ENCODE data around the gene CABP7. TPM values are rescaled to one million over a fixed set of nuclear protein-coding genes. Genes with fewer than 3 reads are reported as not detected.

The CABP7 gene
- total RNA-seq, 1 experiment from 2014 or later, result 0.06 TPM

Other genes with a start within 250 kb of the CABP7 start
- gene NEFH, start 239.8 kb upstream of the CABP7 start, total RNA-seq (2014; rRNA removed; shearing (Covaris generic)), result not detected in 2 replicates
- 39.2 and 41.4 TPM in 2 replicates for gene THOC5, start 166.2 kb upstream of the CABP7 start, total RNA-seq (2014; rRNA removed; shearing (Covaris generic))
- 26.7 and 30.4 TPM in 2 replicates for gene NIPSNAP1, start 138.9 kb upstream of the CABP7 start, total RNA-seq (2014; rRNA removed; shearing (Covaris generic))
- gene NF2, start 116.4 kb upstream of the CABP7 start, total RNA-seq (2014; rRNA removed; shearing (Covaris generic)), result 43.8 and 45.6 TPM in 2 replicates
- gene ZMAT5, start 47.0 kb downstream of the CABP7 start, total RNA-seq (2014; rRNA removed; shearing (Covaris generic)), result 16.1 and 16.8 TPM in 2 replicates
- 100 and 116 TPM in 2 replicates for gene UQCR10, start 47.4 kb downstream of the CABP7 start, total RNA-seq (2014; rRNA removed; shearing (Covaris generic))
- 19.5 and 22.1 TPM in 2 replicates for gene ASCC2, start 118.3 kb downstream of the CABP7 start, total RNA-seq (2014; rRNA removed; shearing (Covaris generic))
- 16.3 and 19.5 TPM in 2 replicates for gene MTMR3, start 163.2 kb downstream of the CABP7 start, total RNA-seq (2014; rRNA removed; shearing (Covaris generic))

Data from SJCRH30 (cell line).